Measurements from ENCODE around the gene FRS3. TPM values are rescaled to one million over a fixed set of nuclear protein-coding genes. Genes with fewer than 3 reads are reported as not detected.

FRS3 gene
- total and polyA plus RNA-seq, 2 of the 13 experiments (the other 11 are each of a cell fraction or from before 2014, with no cell fraction given) = 3.0 to 7.4 TPM

- no peak for TF ChIP-seq ZBTB43 (CRISPR knock-in tag; conservative IDR thresholded peaks at IDR 0.05)
- TF ChIP-seq ZNF713 (CRISPR knock-in tag; IDR thresholded peaks at IDR 0.05) = no peak
- TF ChIP-seq, protein P1, sequence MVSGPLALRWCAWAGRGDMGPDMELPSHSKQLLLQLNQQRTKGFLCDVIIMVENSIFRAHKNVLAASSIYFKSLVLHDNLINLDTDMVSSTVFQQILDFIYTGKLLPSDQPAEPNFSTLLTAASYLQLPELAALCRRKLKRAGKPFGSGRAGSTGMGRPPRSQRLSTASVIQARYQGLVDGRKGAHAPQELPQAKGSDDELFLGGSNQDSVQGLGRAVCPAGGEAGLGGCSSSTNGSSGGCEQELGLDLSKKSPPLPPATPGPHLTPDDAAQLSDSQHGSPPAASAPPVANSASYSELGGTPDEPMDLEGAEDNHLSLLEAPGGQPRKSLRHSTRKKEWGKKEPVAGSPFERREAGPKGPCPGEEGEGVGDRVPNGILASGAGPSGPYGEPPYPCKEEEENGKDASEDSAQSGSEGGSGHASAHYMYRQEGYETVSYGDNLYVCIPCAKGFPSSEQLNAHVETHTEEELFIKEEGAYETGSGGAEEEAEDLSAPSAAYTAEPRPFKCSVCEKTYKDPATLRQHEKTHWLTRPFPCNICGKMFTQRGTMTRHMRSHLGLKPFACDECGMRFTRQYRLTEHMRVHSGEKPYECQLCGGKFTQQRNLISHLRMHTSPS (CRISPR knock-in tag; IDR thresholded peaks at IDR 0.05; ENCODE audit: low read depth) = no peak
- TF ChIP-seq, protein P2, sequence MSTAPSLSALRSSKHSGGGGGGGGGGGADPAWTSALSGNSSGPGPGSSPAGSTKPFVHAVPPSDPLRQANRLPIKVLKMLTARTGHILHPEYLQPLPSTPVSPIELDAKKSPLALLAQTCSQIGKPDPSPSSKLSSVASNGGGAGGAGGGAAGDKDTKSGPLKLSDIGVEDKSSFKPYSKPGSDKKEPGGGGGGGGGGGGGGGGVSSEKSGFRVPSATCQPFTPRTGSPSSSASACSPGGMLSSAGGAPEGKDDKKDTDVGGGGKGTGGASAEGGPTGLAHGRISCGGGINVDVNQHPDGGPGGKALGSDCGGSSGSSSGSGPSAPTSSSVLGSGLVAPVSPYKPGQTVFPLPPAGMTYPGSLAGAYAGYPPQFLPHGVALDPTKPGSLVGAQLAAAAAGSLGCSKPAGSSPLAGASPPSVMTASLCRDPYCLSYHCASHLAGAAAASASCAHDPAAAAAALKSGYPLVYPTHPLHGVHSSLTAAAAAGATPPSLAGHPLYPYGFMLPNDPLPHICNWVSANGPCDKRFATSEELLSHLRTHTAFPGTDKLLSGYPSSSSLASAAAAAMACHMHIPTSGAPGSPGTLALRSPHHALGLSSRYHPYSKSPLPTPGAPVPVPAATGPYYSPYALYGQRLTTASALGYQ (CRISPR knock-in tag; IDR thresholded peaks at IDR 0.05) = 0 out of 2 replicates have a peak, but pooled peaks have one; percentile 38
- TF ChIP-seq, protein P3, sequence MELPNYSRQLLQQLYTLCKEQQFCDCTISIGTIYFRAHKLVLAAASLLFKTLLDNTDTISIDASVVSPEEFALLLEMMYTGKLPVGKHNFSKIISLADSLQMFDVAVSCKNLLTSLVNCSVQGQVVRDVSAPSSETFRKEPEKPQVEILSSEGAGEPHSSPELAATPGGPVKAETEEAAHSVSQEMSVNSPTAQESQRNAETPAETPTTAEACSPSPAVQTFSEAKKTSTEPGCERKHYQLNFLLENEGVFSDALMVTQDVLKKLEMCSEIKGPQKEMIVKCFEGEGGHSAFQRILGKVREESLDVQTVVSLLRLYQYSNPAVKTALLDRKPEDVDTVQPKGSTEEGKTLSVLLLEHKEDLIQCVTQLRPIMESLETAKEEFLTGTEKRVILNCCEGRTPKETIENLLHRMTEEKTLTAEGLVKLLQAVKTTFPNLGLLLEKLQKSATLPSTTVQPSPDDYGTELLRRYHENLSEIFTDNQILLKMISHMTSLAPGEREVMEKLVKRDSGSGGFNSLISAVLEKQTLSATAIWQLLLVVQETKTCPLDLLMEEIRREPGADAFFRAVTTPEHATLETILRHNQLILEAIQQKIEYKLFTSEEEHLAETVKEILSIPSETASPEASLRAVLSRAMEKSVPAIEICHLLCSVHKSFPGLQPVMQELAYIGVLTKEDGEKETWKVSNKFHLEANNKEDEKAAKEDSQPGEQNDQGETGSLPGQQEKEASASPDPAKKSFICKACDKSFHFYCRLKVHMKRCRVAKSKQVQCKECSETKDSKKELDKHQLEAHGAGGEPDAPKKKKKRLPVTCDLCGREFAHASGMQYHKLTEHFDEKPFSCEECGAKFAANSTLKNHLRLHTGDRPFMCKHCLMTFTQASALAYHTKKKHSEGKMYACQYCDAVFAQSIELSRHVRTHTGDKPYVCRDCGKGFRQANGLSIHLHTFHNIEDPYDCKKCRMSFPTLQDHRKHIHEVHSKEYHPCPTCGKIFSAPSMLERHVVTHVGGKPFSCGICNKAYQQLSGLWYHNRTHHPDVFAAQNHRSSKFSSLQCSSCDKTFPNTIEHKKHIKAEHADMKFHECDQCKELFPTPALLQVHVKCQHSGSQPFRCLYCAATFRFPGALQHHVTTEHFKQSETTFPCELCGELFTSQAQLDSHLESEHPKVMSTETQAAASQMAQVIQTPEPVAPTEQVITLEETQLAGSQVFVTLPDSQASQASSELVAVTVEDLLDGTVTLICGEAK (IDR thresholded peaks at IDR 0.05) = no peak
- TF ChIP-seq, protein P3 (CRISPR knock-in tag; IDR thresholded peaks at IDR 0.05) = peak; percentile 35; the same call in 1 of the 2 replicates
- TF ChIP-seq WIZ (CRISPR knock-in tag; IDR thresholded peaks at IDR 0.05) = no peak; the same call in 1 of the 2 replicates
- TF ChIP-seq, protein P4, sequence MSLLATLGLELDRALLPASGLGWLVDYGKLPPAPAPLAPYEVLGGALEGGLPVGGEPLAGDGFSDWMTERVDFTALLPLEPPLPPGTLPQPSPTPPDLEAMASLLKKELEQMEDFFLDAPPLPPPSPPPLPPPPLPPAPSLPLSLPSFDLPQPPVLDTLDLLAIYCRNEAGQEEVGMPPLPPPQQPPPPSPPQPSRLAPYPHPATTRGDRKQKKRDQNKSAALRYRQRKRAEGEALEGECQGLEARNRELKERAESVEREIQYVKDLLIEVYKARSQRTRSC (CRISPR knock-in tag; IDR thresholded peaks at IDR 0.05; ENCODE audit: low read depth) = no peak
- no peak for TF ChIP-seq CBFB (CRISPR knock-in tag; IDR thresholded peaks at IDR 0.05)
- peak; percentile 45 for TF ChIP-seq FOSL2 (CRISPR knock-in tag; IDR thresholded peaks at IDR 0.05)
- no peak for TF ChIP-seq GLI4 (CRISPR knock-in tag; IDR thresholded peaks at IDR 0.05; ENCODE audit: borderline replicate concordance)
- no peak for TF ChIP-seq ZNF850 (CRISPR knock-in tag; conservative IDR thresholded peaks at IDR 0.05)
These were observed 37.8 kb downstream of the FRS3 start (continued) for GRCh38 chr6:41741625-41742490.
